Panc1 (cell line): Measurements from ENCODE around the gene CLEC4G. TPM values are rescaled to one million over a fixed set of nuclear protein-coding genes. Genes with fewer than 3 reads are reported as not detected.

ENCODE experiments used
- ATAC-seq: fragments of 200-7000 bp; cut with Tn5 transposase; 2 replicates; pipeline ENCODE4 v1.9.1; 2020; ENCODE audit warnings: mild to moderate bottlenecking, moderate library complexity
- BruUV-seq: library from RNA; stranded (reverse); fragments of 400-500 nt; replicated peaks from 2 replicates; lab custom pipeline; 2021; lab: Mats Ljungman, UMichigan
- CTCF ChIA-PET: fragments of 300-600 bp; sonication (Branson Sonifier 250); formaldehyde crosslinking; loops from one replicate; lab custom pipeline; 2022; ENCODE audit warnings: antibody characterized with exemption; lab: Charles Lee
- POLR2A ChIA-PET: fragments of 300-600 bp; sonication (Branson Sonifier 250); formaldehyde crosslinking; loops from one replicate; lab custom pipeline; 2022; ENCODE audit warnings: antibody characterized with exemption; lab: Charles Lee
- DNase-seq: peaks from one replicate; pipeline ENCODE4 v3.0.0-alpha.2; 2010; ENCODE audit warnings: low read depth, low spot score
- H3K27ac ChIP-seq: 2 replicates; pipeline ENCODE4 v1.5.1; 2011; ENCODE audit warnings: mild to moderate bottlenecking, low read length, inconsistent platforms
- H3K27me3 ChIP-seq: fragments of 200-500 bp; sonication (Bioruptor generic); 2 replicates; pipeline ENCODE4 v1.6.0; 2014; ENCODE audit warnings: low read length, inconsistent platforms; ENCODE audit not compliant: control insufficient read depth, insufficient read depth
- H3K36me3 ChIP-seq: fragments of 200-500 bp; sonication (Bioruptor generic); 2 replicates; pipeline ENCODE4 v1.5.1; 2014; ENCODE audit warnings: inconsistent platforms, mild to moderate bottlenecking, low read length, moderate library complexity; ENCODE audit not compliant: control insufficient read depth, insufficient read depth
- H3K4me1 ChIP-seq: 2 replicates; pipeline ENCODE4 v1.5.1; 2011; ENCODE audit warnings: inconsistent platforms, mild to moderate bottlenecking, low read length, moderate library complexity; ENCODE audit not compliant: control insufficient read depth, insufficient read depth
- H3K4me3 ChIP-seq, 2 experiments: 2 replicates each; pipeline ENCODE4 v1.5.1; 2011 to 2012; ENCODE audit warnings: low read depth in 2 of 2, low read length in 2 of 2, mild to moderate bottlenecking in 2 of 2, inconsistent platforms in 1 of 2, moderate library complexity in 1 of 2
- H3K9me3 ChIP-seq: fragments of 200-500 bp; sonication (Bioruptor generic); 2 replicates; pipeline ENCODE4 v1.5.1; 2014; ENCODE audit warnings: low read depth, mild to moderate bottlenecking, inconsistent platforms, low read length, moderate library complexity; ENCODE audit not compliant: control insufficient read depth, insufficient read depth
- POLR2AphosphoS5 ChIP-seq: IDR thresholded peaks from 2 replicates; pipeline ENCODE4 v1.6.1; 2012; ENCODE audit warnings: mild to moderate bottlenecking, low read depth, low read length, moderate library complexity
- SIN3A ChIP-seq: IDR thresholded peaks from 2 replicates; pipeline ENCODE4 v1.6.1; 2012; ENCODE audit warnings: low read depth, mild to moderate bottlenecking, low read length, moderate library complexity, borderline replicate concordance; ENCODE audit not compliant: insufficient read depth
- TCF7L2 ChIP-seq: IDR thresholded peaks from 2 replicates; pipeline ENCODE4 v1.6.1; 2011; ENCODE audit warnings: mild to moderate bottlenecking, low read depth, low read length, inconsistent platforms
- in situ Hi-C: cut with HindIII; loops from 2 replicates; pipeline ENCODE4 v1.10.0; 2016; ENCODE audit warnings: low sequenced_read_pairs, low pct_unique_long_range_greater_than_20kb
- intact Hi-C: fragments of 100-400 bp; cut with micrococcal nuclease; formaldehyde crosslinking; loops from one replicate; pipeline ENCODE4 v1.10.0; 2022; ENCODE audit not compliant: unreplicated experiment
- total RNA-seq: library from RNA; stranded (reverse); gene quantifications from one replicate; pipeline ENCODE4 v1.2.1, GENCODE V29; 2021; ENCODE audit not compliant: unreplicated experiment
- TF ChIP-seq, protein P1 (sequence below): fragments of 450-650 bp; IDR thresholded peaks from 2 replicates; pipeline ENCODE4 v1.5.1; 2017; ENCODE audit warnings: mild to moderate bottlenecking
- TF ChIP-seq, protein P2 (sequence below), 2 experiments: IDR thresholded peaks; 2 replicates each; pipeline ENCODE4 v1.6.1; 2011 to 2012; ENCODE audit warnings: low read depth in 2 of 2, control low read depth in 1 of 2, low read length in 1 of 2, mild to moderate bottlenecking in 1 of 2, moderate library complexity in 1 of 2; ENCODE audit not compliant: insufficient read depth in 1 of 2

CLEC4G gene
- total RNA-seq, 1 experiment from 2014 or later = not detected

DNA sequence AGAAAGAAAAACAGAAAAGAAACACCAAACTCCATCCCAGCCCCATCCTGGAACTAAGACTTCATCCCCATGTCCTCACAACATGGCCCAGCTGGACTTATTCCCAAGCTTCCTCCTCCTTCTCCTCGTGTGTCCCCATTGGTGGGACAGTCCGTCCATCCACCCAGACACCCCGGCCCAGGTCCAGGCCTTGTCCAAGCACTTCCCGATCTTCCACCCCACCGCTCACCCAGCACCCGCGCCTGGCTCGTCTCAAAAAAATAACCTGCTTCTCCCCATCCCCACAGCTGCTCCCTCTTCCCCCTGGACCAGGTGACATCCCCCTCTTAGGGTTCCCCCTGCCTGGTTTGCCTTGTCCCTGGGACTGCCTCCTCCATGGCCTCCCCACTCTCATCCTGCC, 28.6 kb downstream of the CLEC4G start:
- Histone ChIP-seq H3K27me3 (no peaks in the 10 kb centered on the region), H3K4me1 (no peaks in the 10 kb centered on the region), H3K27ac (no peak overlapping the region), H3K9me3 (no peaks in the 10 kb centered on the region), H3K36me3 (no peaks in the 10 kb centered on the region), H3K4me3 (no peak overlapping the region)
- no peak for ATAC-seq
- in situ Hi-C loops (no loop called here), intact Hi-C loops (no loop called here)
- ChIA-PET CTCF (no interaction called here), POLR2A (no interaction called here)
- DNase-seq = no peak
- TF ChIP-seq TCF7L2 (no peak), POLR2AphosphoS5 (no peak), SIN3A (no peak)
- TF ChIP-seq, protein P1, sequence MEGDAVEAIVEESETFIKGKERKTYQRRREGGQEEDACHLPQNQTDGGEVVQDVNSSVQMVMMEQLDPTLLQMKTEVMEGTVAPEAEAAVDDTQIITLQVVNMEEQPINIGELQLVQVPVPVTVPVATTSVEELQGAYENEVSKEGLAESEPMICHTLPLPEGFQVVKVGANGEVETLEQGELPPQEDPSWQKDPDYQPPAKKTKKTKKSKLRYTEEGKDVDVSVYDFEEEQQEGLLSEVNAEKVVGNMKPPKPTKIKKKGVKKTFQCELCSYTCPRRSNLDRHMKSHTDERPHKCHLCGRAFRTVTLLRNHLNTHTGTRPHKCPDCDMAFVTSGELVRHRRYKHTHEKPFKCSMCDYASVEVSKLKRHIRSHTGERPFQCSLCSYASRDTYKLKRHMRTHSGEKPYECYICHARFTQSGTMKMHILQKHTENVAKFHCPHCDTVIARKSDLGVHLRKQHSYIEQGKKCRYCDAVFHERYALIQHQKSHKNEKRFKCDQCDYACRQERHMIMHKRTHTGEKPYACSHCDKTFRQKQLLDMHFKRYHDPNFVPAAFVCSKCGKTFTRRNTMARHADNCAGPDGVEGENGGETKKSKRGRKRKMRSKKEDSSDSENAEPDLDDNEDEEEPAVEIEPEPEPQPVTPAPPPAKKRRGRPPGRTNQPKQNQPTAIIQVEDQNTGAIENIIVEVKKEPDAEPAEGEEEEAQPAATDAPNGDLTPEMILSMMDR = no peak
- TF ChIP-seq, protein P2, sequence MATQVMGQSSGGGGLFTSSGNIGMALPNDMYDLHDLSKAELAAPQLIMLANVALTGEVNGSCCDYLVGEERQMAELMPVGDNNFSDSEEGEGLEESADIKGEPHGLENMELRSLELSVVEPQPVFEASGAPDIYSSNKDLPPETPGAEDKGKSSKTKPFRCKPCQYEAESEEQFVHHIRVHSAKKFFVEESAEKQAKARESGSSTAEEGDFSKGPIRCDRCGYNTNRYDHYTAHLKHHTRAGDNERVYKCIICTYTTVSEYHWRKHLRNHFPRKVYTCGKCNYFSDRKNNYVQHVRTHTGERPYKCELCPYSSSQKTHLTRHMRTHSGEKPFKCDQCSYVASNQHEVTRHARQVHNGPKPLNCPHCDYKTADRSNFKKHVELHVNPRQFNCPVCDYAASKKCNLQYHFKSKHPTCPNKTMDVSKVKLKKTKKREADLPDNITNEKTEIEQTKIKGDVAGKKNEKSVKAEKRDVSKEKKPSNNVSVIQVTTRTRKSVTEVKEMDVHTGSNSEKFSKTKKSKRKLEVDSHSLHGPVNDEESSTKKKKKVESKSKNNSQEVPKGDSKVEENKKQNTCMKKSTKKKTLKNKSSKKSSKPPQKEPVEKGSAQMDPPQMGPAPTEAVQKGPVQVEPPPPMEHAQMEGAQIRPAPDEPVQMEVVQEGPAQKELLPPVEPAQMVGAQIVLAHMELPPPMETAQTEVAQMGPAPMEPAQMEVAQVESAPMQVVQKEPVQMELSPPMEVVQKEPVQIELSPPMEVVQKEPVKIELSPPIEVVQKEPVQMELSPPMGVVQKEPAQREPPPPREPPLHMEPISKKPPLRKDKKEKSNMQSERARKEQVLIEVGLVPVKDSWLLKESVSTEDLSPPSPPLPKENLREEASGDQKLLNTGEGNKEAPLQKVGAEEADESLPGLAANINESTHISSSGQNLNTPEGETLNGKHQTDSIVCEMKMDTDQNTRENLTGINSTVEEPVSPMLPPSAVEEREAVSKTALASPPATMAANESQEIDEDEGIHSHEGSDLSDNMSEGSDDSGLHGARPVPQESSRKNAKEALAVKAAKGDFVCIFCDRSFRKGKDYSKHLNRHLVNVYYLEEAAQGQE (IDR thresholded peaks at IDR 0.05; ENCODE audit: insufficient read depth in 1 of 2, low read depth in 2 of 2, low read length in 1 of 2) = no peak
- BruUV-seq = no TSS peak

DNA sequence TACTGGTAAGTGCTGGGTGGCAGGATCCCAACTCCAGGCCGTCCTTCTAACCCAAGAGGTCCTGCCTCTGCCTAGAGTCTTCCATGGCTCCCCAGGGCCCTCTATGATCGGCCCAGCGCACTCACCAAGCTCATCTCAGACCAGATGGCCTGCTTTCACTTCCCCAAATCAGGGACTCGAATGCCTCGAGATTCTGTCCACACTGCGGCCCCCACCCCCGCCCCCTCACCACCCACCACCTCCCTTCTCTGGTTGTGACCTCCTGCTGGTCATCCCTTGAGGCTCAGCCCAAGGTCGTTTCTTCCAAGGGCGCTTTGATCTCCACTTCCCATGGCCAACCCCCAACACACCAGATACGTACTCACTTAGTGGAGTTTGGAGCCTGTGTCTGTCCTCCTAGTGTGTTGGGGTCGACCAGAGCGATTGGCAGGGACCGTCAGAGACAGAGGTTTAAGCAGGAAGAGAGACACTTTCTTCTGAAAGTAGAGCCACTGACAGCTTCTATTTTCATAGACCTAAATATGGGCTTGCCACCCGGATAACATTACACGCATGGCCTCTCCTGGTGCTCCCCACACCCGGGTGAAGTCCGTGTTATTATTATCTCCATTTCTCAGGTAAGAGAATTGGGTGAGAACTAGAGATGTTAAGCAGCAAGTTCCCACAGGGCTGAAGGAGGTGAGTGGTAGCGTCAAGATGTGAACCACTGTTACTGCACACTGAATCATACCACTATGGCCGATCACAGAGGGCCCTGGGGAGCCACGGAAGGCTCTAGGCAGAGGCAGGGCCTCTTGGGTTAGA, 30.1 kb downstream of the CLEC4G start, which contains the start of gene FCER2:
Gene FCER2, minus strand, starts transcription at position 478 of the 804 bp plus-strand sequence. CDS start 2,371 bp downstream, outside the sequence.
- ChIA-PET POLR2A (no interaction called here), CTCF (no interaction called here)
- no TSS peak for BruUV-seq
- Histone ChIP-seq H3K36me3 (no peaks in the 10 kb centered on the region), H3K4me1 (no peaks in the 10 kb centered on the region), H3K4me3 (no peak within 1 kb of the TSS), H3K27me3 (peaks cover 2% of the 10 kb centered on the region; the same call in 1 of the 2 replicates), H3K9me3 (no peaks in the 10 kb centered on the region), H3K27ac (no peak within 1 kb of the TSS)
- TF ChIP-seq, protein P2 (IDR thresholded peaks at IDR 0.05; ENCODE audit: insufficient read depth in 1 of 2, low read depth in 2 of 2, low read length in 1 of 2) = no peak
- TF ChIP-seq SIN3A = no peak
- TF ChIP-seq TCF7L2 = no peak
- TF ChIP-seq, protein P1 = no peak
- no peak for TF ChIP-seq POLR2AphosphoS5
- in situ Hi-C loops = no loop called here
- DNase-seq = no peak
- intact Hi-C loops = no loop called here
- ATAC-seq = no peak
